ENCODE data around the gene PRR19.

PRR19 gene

DNA sequence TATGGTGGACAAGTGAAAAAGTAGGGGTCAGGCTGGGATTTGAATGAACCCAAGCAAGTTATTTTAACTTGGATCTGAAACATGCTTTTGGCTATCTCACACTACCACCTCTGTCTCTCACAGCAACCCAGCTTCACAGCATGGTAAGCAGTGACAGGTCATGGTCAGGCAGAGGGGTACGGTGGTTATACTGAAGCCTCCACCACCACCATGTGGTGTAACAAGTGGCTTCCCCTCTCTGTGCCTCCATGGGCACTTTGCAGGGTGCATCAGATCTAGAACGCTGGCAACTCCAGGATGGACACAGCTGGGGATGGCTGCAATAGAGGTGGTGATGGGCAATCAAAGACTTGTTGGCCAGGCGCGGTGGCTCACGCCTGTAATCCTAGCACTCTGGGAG lies 10.4 kb downstream of the PRR19 start:
- DNase-seq (ENCODE audit: low read depth in 1 of 2, low spot score in 1 of 2), result no peak
- Histone ChIP-seq H3K27me3 (ENCODE audit: insufficient read depth, poor library complexity, severe bottlenecking) (peaks cover 17% of the 10 kb centered on the region), H3K27ac (replicated peaks) (no peak overlapping the region), H3K4me3 (replicated peaks; ENCODE audit: insufficient read depth, low read length) (no peak overlapping the region)
- TF ChIP-seq SPI1 (IDR thresholded peaks at IDR 0.05; ENCODE audit: borderline replicate concordance, low read depth) (no peak), POLR2AphosphoS5 (IDR thresholded peaks at IDR 0.05; ENCODE audit: low read depth) (no peak)

DNA sequence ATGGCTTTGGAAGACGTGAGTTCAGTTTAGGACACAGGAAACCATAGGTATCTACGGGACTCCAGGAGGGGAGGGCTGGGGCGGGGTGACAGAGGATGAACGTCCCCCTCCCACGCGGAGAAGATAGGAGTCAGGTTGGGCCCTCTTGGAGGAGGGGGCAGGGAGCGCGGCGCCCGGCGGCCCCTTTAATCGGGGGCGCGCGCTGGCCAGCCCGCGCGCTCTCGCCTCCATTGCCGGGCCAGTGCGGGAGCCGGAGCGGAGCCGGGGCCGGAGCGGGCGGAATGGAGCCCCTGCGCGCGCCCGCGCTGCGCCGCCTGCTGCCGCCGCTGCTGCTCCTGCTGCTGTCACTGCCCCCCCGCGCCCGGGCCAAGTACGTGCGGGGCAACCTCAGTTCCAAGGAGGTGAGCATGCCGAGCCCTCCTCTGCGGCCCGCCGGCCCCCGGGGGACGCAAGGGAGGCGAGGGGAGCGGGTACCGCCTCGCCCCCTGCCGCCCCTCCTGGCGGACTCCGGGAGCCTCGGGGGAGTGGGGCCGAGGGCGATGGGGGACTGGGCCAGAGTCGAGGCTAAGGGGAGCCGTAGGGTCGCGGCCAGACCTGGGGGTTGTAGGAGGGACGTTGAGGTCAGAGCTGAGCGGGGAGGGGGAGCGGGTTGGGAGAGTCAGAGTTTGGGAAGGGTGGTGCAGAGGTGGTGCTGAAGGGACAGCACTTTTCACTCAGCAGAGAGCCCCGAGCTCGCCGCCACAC lies 11.3 kb downstream of the PRR19 start, which contains the start of gene TMEM145:
Gene TMEM145 (plus strand): TSS at position 214 of the 744 bp plus-strand sequence. CDS start 68 bp downstream, at position 282.
- peaks cover 17% of the 10 kb centered on the region for H3K27me3 ChIP-seq (ENCODE audit: insufficient read depth, poor library complexity, severe bottlenecking)
- no peak within 1 kb of the TSS for H3K27ac ChIP-seq (replicated peaks)
- TF ChIP-seq, protein P1, sequence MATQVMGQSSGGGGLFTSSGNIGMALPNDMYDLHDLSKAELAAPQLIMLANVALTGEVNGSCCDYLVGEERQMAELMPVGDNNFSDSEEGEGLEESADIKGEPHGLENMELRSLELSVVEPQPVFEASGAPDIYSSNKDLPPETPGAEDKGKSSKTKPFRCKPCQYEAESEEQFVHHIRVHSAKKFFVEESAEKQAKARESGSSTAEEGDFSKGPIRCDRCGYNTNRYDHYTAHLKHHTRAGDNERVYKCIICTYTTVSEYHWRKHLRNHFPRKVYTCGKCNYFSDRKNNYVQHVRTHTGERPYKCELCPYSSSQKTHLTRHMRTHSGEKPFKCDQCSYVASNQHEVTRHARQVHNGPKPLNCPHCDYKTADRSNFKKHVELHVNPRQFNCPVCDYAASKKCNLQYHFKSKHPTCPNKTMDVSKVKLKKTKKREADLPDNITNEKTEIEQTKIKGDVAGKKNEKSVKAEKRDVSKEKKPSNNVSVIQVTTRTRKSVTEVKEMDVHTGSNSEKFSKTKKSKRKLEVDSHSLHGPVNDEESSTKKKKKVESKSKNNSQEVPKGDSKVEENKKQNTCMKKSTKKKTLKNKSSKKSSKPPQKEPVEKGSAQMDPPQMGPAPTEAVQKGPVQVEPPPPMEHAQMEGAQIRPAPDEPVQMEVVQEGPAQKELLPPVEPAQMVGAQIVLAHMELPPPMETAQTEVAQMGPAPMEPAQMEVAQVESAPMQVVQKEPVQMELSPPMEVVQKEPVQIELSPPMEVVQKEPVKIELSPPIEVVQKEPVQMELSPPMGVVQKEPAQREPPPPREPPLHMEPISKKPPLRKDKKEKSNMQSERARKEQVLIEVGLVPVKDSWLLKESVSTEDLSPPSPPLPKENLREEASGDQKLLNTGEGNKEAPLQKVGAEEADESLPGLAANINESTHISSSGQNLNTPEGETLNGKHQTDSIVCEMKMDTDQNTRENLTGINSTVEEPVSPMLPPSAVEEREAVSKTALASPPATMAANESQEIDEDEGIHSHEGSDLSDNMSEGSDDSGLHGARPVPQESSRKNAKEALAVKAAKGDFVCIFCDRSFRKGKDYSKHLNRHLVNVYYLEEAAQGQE (IDR thresholded peaks at IDR 0.05; ENCODE audit: insufficient replicate concordance, low read depth), result peak; percentile 93
- TF ChIP-seq, protein P2, sequence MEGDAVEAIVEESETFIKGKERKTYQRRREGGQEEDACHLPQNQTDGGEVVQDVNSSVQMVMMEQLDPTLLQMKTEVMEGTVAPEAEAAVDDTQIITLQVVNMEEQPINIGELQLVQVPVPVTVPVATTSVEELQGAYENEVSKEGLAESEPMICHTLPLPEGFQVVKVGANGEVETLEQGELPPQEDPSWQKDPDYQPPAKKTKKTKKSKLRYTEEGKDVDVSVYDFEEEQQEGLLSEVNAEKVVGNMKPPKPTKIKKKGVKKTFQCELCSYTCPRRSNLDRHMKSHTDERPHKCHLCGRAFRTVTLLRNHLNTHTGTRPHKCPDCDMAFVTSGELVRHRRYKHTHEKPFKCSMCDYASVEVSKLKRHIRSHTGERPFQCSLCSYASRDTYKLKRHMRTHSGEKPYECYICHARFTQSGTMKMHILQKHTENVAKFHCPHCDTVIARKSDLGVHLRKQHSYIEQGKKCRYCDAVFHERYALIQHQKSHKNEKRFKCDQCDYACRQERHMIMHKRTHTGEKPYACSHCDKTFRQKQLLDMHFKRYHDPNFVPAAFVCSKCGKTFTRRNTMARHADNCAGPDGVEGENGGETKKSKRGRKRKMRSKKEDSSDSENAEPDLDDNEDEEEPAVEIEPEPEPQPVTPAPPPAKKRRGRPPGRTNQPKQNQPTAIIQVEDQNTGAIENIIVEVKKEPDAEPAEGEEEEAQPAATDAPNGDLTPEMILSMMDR (IDR thresholded peaks at IDR 0.05; ENCODE audit: insufficient read depth, low read length), result no peak
- no peak for TF ChIP-seq SPI1 (IDR thresholded peaks at IDR 0.05; ENCODE audit: borderline replicate concordance, low read depth)
- peak within 1 kb of the TSS; percentile 39 for H3K4me3 ChIP-seq (replicated peaks; ENCODE audit: insufficient read depth, low read length)
- DNase-seq (ENCODE audit: low read depth in 1 of 2, low spot score in 1 of 2), result peak; percentile 25 to 38

DNA sequence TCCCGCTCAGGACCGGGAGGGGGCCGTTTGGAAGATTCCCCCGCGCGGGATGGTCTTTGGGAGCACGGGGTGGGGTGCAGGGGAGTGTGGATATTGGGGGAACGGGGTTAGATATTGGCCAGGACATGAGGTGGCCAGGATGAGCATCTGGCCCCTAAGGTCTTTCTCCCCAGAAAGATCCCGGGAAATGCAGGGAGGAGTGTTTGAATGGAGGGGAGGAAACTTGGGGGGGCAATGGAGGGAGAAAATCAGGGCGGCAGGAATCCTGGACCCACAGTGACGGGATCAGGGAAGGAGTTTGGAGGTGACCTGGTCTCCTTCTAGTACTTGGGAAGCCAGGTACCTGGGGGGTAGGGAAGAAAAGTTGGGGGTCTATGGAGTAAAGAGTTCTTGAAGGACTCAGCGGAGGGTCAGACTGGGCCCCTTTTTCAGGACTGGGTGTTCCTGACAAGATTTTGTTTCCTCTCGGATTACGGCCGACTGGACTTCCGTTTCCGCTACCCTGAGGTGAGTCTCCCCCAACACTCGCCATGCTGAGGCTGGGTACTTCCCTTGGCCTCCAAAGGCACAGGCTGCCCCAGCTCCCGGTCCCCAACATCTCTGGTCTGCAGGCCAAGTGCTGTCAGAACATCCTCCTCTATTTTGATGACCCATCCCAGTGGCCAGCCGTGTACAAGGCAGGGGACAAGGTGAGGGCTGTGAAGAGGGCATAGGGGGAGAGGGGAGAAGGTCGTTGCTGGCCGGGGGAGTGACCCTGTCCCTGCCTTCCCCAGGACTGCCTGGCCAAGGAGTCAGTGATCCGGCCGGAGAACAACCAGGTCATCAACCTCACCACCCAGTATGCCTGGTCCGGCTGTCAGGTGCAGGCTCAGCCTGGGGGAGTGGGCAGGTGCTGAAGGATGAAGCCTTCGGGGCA lies 12.2 kb downstream of the PRR19 start:
- Histone ChIP-seq H3K27ac (replicated peaks) (no peak overlapping the region), H3K27me3 (ENCODE audit: insufficient read depth, poor library complexity, severe bottlenecking) (peaks cover 17% of the 10 kb centered on the region), H3K4me3 (replicated peaks; ENCODE audit: insufficient read depth, low read length) (no peak overlapping the region)
- TF ChIP-seq POLR2AphosphoS5 (IDR thresholded peaks at IDR 0.05; ENCODE audit: low read depth) (no peak), GABPA (IDR thresholded peaks at IDR 0.05; ENCODE audit: low read depth) (0 out of 2 replicates have a peak, but pooled peaks have one; percentile 39)
- DNase-seq (ENCODE audit: low read depth in 1 of 2, low spot score in 1 of 2), result no peak

DNA sequence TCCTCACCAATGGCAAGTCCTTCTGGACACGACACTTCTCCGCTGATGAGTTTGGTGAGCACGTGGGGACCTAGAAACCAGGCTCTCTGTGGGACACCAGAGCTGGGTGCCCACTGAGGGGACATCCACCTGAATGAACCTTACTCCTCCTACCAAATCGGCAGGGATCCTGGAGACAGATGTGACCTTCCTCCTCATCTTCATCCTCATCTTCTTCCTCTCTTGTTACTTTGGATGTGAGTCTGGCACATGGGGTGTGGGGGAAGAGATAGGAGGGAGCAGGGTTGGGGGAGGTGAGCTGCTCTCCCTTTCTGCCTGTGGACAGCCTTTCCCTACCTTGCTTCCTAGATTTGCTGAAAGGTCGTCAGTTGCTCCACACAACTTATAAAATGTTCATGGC lies 13.1 kb downstream of the PRR19 start:
- H3K4me3 ChIP-seq (replicated peaks; ENCODE audit: insufficient read depth, low read length), result no peak overlapping the region
- no peak overlapping the region for H3K27ac ChIP-seq (replicated peaks)
- H3K27me3 ChIP-seq (ENCODE audit: insufficient read depth, poor library complexity, severe bottlenecking), result peaks cover 17% of the 10 kb centered on the region
- no peak for TF ChIP-seq POLR2AphosphoS5 (IDR thresholded peaks at IDR 0.05; ENCODE audit: low read depth)
- TF ChIP-seq SPI1 (IDR thresholded peaks at IDR 0.05; ENCODE audit: borderline replicate concordance, low read depth), result no peak
- TF ChIP-seq GABPA (IDR thresholded peaks at IDR 0.05; ENCODE audit: low read depth), result no peak
- TF ChIP-seq, protein P2 (IDR thresholded peaks at IDR 0.05; ENCODE audit: insufficient read depth, low read length), result no peak
- TF ChIP-seq, protein P1 (IDR thresholded peaks at IDR 0.05; ENCODE audit: insufficient replicate concordance, low read depth), result no peak
- no peak for DNase-seq (ENCODE audit: low read depth in 1 of 2, low spot score in 1 of 2)

Data from HL-60 (cell line).